Activated CD4-positive, CD25-positive, alpha-beta regulatory T cell treated with anti-CD3 and anti-CD28 coated beads, Interleukin-2, amount 50 U/mL, for 72 hours (primary cell): ENCODE results near the gene RERE.

Source experiments
- DNase-seq: peaks from one replicate; pipeline ENCODE4 v3.0.0; 2021

The RERE gene

DNA sequence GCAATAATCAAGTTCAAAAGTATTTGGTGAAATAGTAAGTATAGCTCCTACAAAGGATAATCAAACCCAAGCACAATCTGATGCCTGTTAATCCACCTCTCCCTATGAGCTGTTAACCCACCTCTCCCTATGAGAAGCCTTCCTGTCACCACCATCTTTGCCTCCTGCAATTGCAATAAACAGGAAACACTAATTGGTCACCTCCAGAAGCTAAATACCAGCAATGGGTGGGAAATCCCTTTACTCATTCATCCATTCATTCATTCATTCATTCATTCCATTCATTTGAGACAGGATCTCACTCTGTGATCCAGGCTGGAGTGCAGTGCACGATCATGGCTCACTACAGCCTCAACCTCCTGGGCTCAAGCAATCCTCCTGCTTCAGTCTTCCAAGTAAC lies 132.8 kb downstream of the RERE start:
- no peak for DNase-seq

DNA sequence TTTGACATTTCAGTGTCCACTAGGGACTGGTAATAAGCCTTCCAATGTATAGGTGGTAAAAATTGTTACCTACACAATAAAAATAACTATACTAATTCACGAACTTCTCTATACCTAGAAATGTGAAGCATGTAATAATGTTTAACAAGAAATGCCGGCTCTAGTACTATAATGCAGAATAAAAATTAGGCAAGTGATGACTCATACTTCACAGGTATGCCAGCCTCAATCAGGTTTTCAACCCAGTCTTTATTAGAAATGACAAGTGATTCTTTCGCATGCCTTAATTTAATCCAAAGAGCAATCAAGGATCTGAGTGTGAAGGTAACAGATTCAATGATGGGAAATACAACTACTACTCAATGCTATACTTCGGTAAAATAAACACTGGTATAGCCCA lies 134.9 kb downstream of the RERE start:
- no peak for DNase-seq

DNA sequence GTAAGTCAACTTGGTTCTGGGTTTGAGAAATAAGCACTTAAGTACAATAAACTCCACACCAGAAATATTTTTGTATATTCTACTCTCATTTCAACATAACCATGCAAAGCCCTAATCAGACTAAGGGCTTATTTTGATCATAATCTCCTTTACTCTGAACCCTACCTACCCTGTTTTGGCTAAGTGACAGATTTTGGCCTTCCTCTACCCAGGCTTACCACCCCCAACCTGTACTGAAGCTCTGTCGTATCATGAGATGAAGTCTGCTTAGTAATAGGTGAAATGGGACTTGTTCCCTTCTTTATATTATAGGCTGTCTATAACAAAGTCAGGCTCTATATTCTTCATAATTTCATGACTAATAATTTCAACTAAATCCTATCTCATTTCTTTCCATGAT lies 135.5 kb downstream of the RERE start:
- no peak for DNase-seq

DNA sequence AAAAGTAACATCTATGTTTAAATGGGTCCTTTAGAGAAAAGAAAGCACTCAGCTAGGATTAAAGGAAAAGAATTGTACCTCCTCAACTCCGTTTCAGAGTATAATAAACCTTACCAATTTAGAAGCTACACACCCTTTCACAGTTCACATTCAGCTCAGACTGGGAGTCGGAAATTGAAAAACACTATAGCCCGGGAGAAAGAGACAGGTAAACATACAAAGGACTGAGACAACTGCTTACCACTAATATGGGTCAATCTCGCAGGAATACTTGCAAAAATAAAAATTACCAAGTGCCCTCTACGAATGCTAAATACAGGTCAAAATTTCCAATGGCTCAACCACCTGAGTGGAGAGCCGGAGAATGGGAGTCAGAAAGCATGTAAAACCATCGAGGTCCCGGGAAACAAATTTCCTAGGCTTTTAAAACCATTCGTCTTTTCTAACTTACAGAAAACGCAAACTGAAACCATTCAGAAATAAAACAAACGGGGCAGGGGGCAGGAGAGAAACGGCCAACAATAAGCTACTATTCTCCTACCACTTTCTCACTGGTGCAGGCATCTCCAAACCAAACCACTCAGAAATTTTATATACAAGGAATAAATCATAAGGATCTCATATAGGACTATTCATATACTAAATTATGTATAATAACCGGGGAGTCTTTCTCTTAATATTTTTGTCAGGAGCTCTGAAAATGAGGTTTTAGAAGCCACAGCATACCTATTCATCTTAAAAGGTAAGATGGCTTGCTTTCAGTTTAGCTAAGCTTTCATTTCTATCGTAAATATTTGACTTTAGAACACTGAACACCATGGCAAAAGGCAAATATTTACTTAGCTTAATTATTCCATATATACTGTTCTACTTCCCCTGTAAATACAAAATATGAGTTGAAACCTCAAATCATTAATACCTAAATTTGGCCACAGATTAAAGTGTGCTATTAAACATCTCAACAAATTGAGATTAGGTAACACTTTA lies 136.5 kb downstream of the RERE start:
- no peak for DNase-seq

DNA sequence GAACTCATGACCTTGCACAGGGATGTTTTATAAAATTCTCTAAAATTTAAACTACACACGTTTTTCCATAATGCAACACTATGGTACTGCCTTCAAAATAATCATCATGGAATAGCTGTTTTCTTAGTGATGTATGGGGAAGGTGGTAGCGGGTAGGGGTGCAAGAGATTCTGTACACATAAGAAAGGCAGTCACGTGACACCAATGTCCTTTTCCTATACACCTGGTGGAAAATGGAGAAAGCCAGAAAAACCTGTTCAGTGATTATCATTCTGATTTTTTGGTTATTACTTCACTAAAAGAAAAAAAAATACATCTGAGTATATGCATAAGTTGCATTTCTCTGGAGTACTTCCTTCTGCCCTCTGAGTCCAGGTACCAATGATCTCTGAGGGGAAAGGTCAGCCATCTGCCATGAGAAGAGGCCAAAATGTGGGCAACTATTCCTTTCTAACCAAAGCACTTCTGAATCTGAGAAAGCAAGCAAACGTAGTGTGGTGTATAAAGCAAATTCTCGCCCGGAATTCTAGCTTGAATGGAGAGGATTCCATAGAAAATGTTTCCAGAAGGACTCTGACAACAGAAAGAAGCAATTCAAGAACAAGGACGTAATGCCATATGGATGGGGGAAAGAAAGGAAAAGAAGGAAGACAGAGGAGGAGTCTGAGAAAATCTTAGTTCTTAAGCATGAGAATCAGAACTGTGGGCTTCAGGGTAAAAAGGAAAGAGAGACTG lies 137.3 kb downstream of the RERE start:
- DNase-seq: no peak

DNA sequence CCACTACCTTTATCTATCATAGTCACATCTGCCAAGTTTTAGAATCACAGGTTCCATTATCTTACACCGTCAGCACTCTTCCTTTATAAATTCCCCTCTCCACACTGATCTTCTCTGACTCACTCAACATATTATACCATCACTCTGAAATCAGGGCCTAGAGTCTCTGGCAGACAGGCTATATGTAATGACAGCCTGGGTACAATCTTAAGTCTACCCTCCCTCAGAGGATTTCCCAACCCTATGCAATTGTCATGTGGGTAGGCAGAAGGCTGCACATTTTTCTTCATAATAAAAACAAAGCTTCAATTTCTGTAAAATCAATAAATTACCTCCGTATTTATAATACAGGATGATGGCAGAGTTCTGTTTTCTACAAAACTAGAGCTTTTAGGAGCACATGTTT lies 138.0 kb downstream of the RERE start:
- DNase-seq: no peak

DNA sequence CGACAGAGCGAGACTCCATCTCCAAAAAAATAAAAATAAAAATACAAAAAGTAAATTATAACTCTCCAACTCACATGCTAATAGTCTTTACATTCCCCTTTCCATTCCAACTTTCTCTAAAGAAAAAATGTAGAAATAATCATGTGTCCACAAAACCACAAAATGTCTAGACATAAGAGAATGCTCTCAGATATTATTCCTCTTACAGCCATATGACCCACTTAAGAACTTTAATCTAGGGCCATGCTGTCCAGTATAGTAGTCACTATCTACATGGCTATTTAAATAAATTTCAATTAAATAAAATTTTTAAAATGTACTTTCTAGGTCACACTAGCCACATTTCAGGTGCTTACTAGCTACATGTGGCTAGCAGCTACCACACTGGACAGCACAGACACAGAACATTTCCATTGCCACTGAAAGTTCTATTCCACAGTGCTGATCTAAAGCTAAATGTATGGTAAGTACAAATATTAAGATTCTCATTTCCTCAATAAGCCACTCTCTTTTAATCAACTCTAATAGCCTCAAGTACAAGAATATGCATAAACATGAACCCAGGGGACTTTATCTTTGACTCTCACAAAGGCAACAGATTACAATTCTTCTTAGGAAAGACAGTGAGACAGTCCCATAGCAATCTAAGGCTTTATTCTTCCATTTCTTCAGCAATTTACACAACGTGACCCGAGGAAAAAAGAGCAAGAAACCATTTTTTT lies 138.6 kb downstream of the RERE start:
- no peak for DNase-seq

DNA sequence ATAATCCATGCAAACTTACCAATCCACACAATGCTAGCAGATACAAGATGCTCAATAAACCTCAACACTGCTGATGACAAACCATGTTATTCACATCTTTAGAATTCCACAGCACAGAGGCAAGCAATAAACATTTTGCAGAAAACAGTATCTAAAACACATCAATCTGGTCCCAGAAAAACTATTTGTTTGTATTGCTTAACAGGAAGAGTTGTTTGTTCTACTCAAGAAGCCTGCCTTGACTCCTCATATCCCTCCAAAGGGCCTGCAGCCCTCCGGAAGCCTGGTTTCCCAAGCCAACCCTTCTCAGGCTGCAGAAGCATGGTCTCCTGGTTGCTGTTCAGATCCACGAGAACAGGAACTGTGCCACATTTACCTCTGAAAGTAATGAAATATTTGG lies 139.7 kb downstream of the RERE start:
- DNase-seq: no peak

DNA sequence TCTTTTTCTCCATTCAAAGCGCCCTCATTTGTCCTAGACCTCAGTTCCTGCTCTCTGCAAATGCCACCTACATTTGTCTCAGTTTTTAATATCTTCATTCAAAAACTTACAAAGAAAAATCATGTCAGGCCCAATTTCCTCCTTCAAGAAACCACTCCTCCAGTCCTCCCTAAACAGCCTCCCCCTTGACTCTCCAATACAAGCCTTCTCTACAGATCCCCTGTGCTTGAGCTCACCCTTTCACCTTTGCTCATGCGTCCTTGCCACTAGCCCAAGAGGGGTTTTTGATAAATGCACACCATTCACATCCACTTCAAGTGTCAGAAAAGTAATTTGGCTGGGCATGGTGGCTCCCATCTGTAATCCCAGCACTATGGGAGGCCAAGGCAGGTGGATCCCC lies 140.6 kb downstream of the RERE start:
- no peak for DNase-seq

DNA sequence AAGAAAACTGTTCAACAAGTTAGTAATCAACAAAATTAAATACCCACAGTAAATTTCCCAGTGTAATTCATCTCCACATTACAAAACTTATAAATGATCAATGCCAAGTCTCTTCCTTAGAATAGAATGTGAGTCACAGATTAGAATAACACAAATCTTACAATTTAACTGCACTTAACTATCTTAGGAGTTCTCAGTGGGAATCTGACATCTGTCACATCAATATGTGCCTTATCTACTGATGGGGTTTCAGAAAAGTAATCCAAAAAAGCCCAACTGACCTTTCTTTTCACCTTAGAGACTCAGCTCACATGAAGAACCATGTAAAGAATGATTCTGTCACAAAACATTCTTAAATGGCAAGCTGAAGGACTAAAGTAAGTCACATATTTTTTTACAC lies 141.4 kb downstream of the RERE start:
- no peak for DNase-seq

DNA sequence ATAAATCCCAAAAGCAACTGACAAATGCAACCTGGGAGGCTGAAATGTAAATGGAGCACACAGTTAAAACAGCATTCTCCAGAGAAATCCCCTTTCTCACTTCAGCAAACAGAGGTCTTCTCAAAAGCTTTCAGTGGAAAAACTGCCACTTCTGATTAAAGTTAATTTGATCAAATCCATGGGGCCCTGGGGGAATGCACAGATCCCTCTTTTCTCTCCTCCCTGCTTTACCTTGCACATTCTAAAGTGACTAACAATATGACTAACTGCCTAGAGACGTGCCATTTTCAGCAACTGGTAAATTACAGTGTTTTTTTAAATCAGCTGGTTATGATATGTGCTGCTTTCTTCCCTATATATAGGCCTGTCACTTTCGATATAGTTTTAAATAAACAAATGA lies 142.5 kb downstream of the RERE start:
- DNase-seq: no peak

DNA sequence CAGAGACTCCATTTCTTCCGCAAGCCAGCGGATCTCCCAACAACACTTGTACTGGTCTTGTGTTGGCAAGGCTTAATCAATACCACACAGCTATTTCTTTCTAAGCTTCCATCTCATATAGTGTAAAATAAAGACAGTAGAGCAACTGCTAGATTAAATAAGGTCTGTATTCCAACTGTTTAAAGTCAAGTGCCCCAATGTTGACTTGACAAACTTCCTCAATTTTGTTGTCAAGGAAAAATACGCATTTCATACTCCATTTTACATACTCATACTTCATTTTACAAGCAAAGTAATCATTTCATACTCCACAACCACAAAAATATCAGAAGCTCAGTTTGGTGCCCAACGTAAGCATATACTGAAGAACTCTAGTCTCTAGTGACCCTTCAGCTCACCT lies 143.0 kb downstream of the RERE start:
- no peak for DNase-seq

DNA sequence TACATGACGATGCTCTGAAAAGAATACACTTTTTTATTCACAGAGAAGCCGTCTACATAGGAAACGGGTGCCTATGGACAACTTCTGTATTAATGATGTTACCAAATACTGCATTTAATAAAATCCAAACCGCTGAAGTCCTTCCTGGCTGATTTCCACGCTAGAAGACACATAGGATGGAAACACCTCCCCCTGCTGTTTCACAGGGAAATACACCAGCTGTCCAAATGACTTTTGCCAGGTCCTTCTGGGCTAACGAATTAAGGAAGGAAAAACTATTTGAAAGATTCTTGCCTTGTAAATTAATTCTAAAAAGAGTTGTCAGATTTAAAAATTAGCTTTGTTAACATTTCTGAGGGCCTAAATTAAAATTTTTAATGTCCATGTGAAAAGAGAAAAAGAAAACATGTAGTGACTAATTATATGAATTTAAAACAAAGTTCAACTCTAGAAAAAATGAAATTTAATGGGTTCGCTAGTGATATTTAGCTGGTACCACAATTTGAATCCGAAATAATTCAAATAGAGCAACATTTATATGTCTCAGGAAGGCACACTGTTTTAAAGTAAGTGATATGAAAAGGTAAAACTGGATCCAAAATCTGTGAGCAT lies 146.0 kb downstream of the RERE start:
- DNase-seq: no peak

DNA sequence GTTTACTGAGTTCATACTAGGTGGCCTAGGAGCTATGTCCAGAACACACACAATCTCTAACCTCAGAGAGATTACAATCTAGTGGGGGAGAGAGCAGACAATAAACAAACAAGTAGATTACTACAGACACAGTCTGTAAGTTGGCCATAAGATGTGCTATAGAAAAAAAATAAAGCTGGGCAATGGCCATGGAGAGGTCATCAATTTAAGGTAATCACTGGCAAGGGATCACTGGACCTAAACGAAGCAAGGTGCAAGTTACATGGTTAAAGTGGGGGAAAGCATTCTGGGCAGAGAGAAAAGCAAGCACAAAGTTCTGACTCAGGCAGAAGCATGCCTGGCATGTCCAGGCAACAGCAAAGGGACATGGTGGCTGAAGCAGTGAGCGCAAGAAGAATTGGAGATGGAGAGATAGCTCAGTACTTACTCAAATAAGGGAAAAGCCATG lies 147.0 kb downstream of the RERE start:
- DNase-seq: no peak

DNA sequence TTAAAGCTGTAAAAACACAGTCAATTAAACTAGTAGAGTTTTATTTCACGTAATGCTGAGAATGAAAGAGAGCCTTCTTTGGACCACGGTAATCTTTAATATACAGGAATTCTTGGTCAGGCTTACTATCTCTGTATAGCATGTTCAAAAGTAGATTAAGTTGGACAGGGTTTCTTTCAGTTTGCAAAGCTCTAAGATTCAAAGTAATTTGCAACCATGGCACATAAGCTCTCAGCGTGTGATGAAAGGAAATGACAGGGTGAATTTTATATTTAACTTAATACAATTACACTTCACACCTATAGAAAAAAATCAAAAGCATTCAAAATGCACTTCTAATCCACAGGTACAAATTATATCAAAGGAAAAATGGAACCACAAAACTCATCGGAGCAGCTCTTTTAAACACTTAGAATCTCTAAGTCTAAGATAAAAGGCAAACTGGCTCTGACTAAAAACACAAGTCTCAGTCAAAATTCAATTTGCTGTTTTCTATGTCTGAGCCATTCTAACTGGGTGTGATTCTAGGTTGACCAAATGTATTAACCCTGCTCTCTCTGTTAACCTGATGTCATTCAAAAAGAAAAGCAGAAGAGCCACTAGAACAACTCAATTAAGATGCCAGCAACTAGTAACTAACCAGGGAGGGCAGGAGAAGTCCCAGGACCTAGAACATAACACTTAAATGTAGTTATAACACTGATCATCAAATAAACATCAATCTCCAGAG lies 147.7 kb downstream of the RERE start:
- no peak for DNase-seq

DNA sequence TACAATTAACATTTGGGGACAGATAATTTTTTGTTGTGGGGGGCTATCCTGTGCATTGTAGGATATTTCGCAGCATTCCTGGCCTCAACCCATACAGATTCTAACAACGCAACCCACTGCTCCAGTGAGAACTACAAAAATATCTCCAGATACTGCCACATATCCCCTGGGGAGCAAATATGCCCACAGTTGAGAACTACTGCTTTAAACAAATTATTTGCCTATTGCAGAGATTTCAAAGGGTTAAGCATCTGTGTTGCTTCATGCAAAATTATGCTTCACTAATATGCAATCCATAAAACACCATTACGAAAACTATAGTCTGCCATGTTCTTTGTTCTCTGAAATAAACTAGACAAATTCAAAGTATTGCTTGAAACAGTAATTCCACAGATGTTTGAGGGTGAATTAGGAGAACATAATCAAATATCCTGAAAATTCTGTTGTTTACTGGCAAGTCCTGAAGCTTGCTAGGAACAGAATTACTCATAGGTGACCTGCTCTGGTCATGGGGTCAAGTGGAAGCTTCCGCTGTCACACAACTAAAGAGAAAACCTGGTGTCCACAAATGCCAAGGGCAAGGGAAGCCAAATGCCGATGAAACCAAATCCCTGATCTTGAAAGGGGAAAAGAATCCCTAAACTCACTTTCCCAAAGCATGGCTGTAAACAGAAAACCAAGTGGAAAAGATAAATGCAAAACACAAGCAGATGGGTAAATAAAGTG lies 149.4 kb downstream of the RERE start:
- DNase-seq: no peak

DNA sequence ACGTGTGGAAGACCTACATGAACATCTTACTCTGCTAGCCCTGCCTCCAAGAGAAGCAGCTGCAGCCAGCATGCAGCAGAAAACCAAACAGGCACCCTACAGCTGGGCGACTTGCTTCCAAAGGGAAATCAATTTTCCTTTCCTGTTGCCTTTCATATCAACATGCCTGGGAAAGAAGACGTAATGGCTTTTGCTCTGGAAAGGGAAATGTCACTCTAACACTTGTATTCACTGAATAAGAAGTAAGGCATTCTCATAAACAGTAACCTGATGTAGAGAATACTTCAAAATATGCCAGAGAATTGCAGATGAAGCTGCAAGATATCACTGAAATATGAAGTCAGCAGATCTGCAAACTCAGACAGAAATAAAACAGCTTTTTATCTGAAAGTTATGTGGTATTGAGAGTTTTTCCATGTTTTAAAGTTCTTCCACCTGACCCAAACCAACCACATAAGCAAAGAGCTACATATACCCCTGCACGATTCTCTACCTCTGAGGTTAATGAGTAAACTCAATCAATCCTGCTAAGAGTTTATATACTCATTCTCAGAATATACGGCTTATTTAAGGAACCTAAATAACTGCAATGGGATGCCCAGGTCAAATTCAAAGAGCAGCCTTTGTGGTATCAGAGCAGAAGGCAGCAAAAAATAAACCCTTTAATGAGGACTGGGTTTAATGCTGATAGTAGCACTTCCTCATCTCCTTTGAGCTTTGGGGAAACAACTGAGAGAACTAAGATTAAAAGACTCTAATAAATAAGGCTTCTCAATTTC lies 150.9 kb downstream of the RERE start:
- DNase-seq: no peak

DNA sequence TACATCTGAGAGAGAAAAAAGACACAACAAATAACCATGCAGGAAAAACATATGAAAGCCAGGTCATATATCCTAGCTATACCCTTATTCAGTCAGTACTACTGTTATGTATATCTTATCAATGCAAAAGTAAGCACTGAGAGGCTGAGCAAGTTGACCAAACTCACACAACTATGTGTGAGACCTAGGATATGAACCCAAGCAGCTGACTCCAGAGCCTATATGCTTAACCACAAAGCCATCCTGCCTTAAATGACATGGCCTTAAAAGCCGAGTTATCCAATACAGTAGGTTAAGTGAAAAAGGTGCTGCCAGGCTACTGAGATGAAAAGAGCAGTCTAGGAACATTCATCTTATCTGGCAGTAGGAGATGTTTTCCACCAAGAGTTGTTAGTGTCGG lies 151.6 kb downstream of the RERE start:
- no peak for DNase-seq

DNA sequence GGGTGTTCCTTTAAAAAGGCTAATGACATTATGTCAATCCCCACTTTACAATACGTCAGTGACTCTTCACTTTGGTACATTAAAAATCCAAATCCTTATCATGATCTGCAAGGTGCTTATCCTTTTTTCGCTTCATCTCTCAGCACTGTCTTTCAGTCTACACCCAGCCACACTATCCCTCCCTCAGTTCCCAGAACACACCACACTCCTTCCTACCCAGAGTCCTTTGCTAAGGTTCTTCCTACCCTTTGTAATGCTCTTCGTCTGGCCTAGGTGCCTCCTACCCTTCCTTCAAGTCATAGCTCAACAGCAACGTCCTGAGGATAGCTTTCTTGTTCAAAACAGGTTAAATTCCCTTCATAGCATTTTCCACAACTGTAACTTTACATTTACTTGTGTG lies 152.6 kb downstream of the RERE start:
- no peak for DNase-seq

DNA sequence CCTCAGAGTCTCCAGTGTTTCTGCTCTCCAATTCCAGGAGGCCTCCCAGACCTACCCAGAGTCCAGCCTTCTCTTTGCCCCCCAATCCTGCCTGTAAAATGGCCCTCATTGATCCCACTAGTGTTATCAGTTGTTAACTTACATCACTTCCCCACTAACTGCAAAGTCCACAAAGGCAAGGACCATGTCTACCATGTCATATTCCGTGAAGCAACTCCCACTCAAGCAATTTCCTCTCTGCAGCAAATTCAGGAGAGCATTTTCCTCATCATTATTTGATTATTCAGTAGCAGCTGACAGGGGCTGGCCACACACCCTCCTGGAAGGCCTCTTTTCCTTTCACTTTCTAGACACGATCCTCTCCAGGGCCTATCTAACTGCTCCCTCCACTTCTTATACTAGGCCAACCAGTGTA lies 153.5 kb downstream of the RERE start:
- no peak for DNase-seq
